GM10248 (cell line): Measurements from ENCODE around the gene MYO9A.

Experiments
- CTCF ChIA-PET: fragments of 300-600 bp; sonication (Branson Sonifier 250); formaldehyde crosslinking; extraction: SDS; loops from one replicate; lab custom pipeline; 2021; ENCODE audit warnings: antibody characterized with exemption; lab: Yijun Ruan, JAX
- POLR2A ChIA-PET: fragments of 350-650 bp; sonication (Branson Sonifier 250); formaldehyde crosslinking; extraction: SDS; loops from one replicate; lab custom pipeline; 2020; ENCODE audit warnings: antibody characterized with exemption; lab: Yijun Ruan, JAX
- DNase-seq: peaks from one replicate; pipeline ENCODE4 v3.0.0; 2012; ENCODE audit errors: extremely low spot score
- TF ChIP-seq, protein P1 (sequence below): IDR thresholded peaks from 2 replicates; pipeline ENCODE4 v1.5.1; 2012; ENCODE audit warnings: mild to moderate bottlenecking, low read depth; ENCODE audit errors: extremely low read depth, missing control alignments, control extremely low read depth

Gene MYO9A

DNA sequence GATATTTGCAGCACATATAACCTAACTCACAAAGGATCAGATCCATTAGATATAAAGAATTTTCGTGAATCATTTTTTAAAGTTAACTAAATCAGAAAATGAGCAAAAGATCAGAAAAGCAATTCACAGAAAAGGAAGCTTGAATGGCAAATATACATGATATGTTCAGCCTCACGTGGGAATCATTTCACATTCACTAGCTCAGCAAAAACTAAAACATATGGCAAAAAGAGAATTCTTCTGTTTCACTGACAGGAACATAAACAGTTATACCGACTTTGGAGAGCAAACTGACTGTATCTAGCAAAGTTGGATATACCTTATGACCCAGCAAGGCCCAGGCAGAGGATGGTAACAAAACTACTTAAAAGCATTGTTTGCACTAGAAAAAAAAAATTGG lies 341.6 kb downstream of the MYO9A start:
- DNase-seq: no peak
- ChIA-PET POLR2A (no interaction called here), CTCF (interaction anchor here (0.9 to 2.2 kb wide), 5 partner anchors 11 to 380 kb away, joined by 3 to 7 read pairs (median 3); no protein-coding TSS in a partner anchor)
- TF ChIP-seq, protein P1, sequence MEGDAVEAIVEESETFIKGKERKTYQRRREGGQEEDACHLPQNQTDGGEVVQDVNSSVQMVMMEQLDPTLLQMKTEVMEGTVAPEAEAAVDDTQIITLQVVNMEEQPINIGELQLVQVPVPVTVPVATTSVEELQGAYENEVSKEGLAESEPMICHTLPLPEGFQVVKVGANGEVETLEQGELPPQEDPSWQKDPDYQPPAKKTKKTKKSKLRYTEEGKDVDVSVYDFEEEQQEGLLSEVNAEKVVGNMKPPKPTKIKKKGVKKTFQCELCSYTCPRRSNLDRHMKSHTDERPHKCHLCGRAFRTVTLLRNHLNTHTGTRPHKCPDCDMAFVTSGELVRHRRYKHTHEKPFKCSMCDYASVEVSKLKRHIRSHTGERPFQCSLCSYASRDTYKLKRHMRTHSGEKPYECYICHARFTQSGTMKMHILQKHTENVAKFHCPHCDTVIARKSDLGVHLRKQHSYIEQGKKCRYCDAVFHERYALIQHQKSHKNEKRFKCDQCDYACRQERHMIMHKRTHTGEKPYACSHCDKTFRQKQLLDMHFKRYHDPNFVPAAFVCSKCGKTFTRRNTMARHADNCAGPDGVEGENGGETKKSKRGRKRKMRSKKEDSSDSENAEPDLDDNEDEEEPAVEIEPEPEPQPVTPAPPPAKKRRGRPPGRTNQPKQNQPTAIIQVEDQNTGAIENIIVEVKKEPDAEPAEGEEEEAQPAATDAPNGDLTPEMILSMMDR: no peak

DNA sequence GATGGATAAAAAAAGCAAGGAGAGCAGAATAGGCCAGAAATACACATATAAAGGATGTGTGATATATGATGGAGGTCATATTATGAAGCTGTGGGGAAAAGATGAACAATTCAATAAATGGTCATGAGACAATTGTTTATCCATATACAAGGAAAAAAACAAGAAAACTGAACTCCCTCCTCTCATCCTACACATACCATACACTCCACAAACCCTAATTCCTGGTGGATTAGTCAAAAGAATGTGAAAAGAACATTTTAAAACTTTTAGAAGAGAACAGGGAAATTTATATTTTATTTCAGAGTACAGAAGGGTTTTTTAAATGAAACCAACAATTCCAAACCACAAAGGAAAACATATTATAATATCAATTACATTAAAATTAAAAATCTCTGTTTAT lies 342.1 kb downstream of the MYO9A start:
- ChIA-PET POLR2A (no interaction called here), CTCF (interaction anchor here (0.9 to 1.6 kb wide), 4 partner anchors 11 to 380 kb away, joined by 3 read pairs; no protein-coding TSS in a partner anchor)
- DNase-seq: no peak
- TF ChIP-seq, protein P1: no peak

DNA sequence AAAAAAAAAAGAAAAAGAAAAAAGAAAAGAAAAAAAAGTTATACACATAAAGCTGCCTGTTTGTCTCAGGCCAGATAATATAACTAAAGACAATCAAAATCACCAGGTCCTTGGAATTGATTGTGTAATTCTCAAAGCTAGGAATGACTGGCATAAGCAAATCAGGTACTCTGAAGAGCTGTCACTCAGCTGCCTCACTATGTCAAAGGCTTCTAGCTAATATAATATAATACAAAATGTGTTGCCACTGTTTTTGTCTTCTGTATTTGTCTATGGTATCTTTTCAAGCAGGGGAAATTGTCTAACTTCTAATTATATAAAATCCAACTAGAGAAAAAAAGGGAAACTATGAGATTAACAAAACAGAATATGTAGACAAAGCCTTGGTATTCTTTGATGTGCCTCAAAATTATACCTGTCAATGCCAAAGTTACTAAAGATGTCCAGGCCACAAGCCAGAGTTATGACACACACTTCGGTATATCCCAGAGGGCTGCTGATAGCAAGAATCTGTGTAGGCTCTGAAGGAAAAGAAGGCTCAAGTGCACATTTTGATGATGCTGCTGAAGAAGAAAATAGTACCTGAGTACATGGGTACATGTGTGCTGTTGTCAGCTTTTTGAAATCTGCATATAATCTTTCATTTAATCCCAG lies 344.6 kb downstream of the MYO9A start:
- DNase-seq: no peak
- ChIA-PET CTCF (interaction anchor here (1.2 to 4.6 kb wide), 5 partner anchors 7 to 383 kb away, joined by 5 to 34 read pairs (median 16); no protein-coding TSS in a partner anchor), POLR2A (interaction anchor here (0.6 kb wide), 1 partner anchor 323 kb away, joined by 3 read pairs; no protein-coding TSS in a partner anchor)
- TF ChIP-seq, protein P1: no peak
